Stimulated activated CD4-positive, alpha-beta T cell treated with anti-CD3 and anti-CD28 coated beads, Interleukin-1b, Interleukin-23, amount 100 ng/mL, for 1 hour (primary cell): ENCODE data around the gene ADAMTS17.

Experiments used
- DNase-seq, 2 donors: peaks; one replicate each; pipeline ENCODE4 v3.0.0-alpha.2; 2020; ENCODE audit warnings: low read depth in 2 of 2

The ADAMTS17 gene

GRCh38 chr15:100022391-100022790 lies 319.4 kb downstream of the ADAMTS17 start:
- no peak for DNase-seq

GRCh38 chr15:100021653-100022052 lies 320.1 kb downstream of the ADAMTS17 start:
- DNase-seq, result no peak

- no peak for DNase-seq
These were observed 321.2 kb downstream of the ADAMTS17 start for GRCh38 chr15:100020614-100021013.

- DNase-seq, result no peak
These were observed 321.6 kb downstream of the ADAMTS17 start for GRCh38 chr15:100020189-100020588.

- no peak for DNase-seq
These were observed 322.2 kb downstream of the ADAMTS17 start for GRCh38 chr15:100019601-100020000.

- DNase-seq, result no peak
These were observed 323.6 kb downstream of the ADAMTS17 start for GRCh38 chr15:100018191-100018590.

- no peak for DNase-seq
These were observed 324.6 kb downstream of the ADAMTS17 start for GRCh38 chr15:100017140-100017539.

GRCh38 chr15:100016632-100017031 lies 325.1 kb downstream of the ADAMTS17 start:
- DNase-seq, result no peak

- DNase-seq, result no peak
These were observed 330.5 kb downstream of the ADAMTS17 start for GRCh38 chr15:100011235-100011634.

- no peak for DNase-seq
These were observed 332.4 kb downstream of the ADAMTS17 start for GRCh38 chr15:100009372-100009771.

GRCh38 chr15:100008258-100008657 lies 333.5 kb downstream of the ADAMTS17 start:
- DNase-seq, result no peak

GRCh38 chr15:100007609-100008008 lies 334.2 kb downstream of the ADAMTS17 start:
- no peak for DNase-seq

GRCh38 chr15:100005715-100006114 lies 336.1 kb downstream of the ADAMTS17 start:
- no peak for DNase-seq

- DNase-seq, result no peak
These were observed 336.8 kb downstream of the ADAMTS17 start for GRCh38 chr15:100005013-100005412.

GRCh38 chr15:100002787-100003536 lies 338.8 kb downstream of the ADAMTS17 start:
- no peak for DNase-seq

- DNase-seq, result no peak
These were observed 339.6 kb downstream of the ADAMTS17 start for GRCh38 chr15:100002086-100002620.

- no peak for DNase-seq
These were observed 340.4 kb downstream of the ADAMTS17 start for GRCh38 chr15:100001405-100001804.

GRCh38 chr15:99999282-100000070 lies 342.3 kb downstream of the ADAMTS17 start:
- DNase-seq, result no peak

- DNase-seq, result no peak
These were observed 343.1 kb downstream of the ADAMTS17 start for GRCh38 chr15:99998661-99999101.

- no peak for DNase-seq
These were observed 344.6 kb downstream of the ADAMTS17 start for GRCh38 chr15:99997112-99997651.

- no peak for DNase-seq
These were observed 345.1 kb downstream of the ADAMTS17 start for GRCh38 chr15:99996660-99997059.

GRCh38 chr15:99995543-99995942 lies 346.2 kb downstream of the ADAMTS17 start:
- DNase-seq, result no peak
